Measurements from ENCODE around the gene TMEM184A. TPM values are rescaled to one million over a fixed set of nuclear protein-coding genes. Genes with fewer than 3 reads are reported as not detected.

TMEM184A gene
- total RNA-seq, 1 experiment from 2014 or later = 21.4 TPM

GRCh38 chr7:1540776-1541271 is 15.2 kb downstream of the TMEM184A start:
- Histone ChIP-seq H3K27ac (no peak overlapping the region), H3K36me3 (ENCODE audit: low read depth) (peaks cover 5% of the 10 kb centered on the region)
- TF ChIP-seq, protein P1, sequence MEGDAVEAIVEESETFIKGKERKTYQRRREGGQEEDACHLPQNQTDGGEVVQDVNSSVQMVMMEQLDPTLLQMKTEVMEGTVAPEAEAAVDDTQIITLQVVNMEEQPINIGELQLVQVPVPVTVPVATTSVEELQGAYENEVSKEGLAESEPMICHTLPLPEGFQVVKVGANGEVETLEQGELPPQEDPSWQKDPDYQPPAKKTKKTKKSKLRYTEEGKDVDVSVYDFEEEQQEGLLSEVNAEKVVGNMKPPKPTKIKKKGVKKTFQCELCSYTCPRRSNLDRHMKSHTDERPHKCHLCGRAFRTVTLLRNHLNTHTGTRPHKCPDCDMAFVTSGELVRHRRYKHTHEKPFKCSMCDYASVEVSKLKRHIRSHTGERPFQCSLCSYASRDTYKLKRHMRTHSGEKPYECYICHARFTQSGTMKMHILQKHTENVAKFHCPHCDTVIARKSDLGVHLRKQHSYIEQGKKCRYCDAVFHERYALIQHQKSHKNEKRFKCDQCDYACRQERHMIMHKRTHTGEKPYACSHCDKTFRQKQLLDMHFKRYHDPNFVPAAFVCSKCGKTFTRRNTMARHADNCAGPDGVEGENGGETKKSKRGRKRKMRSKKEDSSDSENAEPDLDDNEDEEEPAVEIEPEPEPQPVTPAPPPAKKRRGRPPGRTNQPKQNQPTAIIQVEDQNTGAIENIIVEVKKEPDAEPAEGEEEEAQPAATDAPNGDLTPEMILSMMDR (conservative IDR thresholded peaks at IDR 0.05) = no peak
- TF ChIP-seq EZH2 (IDR thresholded peaks at IDR 0.05; ENCODE audit: low read depth) = no peak

DNA sequence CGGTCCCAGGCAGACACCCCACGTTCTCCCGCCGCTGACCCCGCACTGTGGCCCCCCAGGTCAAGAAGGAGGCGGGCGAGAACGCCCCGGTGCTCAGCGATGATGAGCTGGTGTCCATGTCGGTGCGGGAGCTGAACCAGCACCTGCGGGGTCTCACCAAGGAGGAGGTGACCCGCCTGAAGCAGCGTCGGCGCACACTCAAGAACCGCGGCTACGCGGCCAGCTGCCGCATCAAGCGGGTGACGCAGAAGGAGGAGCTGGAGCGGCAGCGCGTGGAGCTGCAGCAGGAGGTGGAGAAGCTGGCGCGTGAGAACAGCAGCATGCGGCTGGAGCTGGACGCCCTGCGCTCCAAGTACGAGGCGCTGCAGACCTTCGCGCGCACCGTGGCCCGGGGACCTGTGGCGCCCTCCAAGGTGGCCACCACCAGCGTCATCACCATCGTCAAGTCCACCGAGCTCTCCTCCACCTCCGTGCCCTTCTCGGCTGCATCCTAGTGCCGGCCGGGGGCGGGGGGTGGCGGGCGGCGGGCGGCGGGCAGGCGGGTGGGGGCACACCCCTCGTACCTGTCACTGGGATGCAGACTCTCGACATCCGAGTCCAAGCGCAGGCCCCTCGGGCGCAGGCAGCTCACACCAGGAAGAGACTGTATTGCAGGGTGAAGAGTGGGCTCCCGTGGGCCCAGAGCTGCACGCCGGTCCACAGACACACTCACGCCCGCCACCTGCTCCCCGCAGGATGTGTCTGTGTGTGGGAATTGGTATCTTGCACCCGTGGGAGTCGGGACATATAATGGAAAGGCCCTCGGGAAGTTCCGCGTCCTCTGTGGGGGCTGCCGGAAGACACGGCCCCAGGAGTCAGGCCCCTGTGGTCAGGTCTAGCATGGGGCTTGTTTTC is 15.9 kb downstream of the TMEM184A start:
- Histone ChIP-seq H2AFZ (no peak overlapping the region), H3K4me2 (no peak overlapping the region), H3K4me1 (replicated peaks; ENCODE audit: insufficient read depth) (peaks cover 26% of the 10 kb centered on the region), H4K20me1 (ENCODE audit: insufficient read depth) (peaks cover 78% of the 10 kb centered on the region), H3K9me3 (ENCODE audit: insufficient read depth, low read depth) (no peaks in the 10 kb centered on the region), H3K79me2 (ENCODE audit: low read depth) (peaks cover 50% of the 10 kb centered on the region), H3F3A (ENCODE audit: insufficient read depth, low read depth) (peaks cover 54% of the 10 kb centered on the region), H3K4me3 (no peak overlapping the region), H3K27me3 (ENCODE audit: insufficient read depth, low read depth) (no peaks in the 10 kb centered on the region), H3K36me3 (ENCODE audit: low read depth) (peaks cover 9% of the 10 kb centered on the region), H3K27ac (no peak overlapping the region), H3K9me2 (ENCODE audit: insufficient read depth) (no peaks in the 10 kb centered on the region)
- CTCF ChIA-PET = no interaction called here
- no peak for TF ChIP-seq EZH2 (IDR thresholded peaks at IDR 0.05; ENCODE audit: low read depth)
- TF ChIP-seq, protein P1 (conservative IDR thresholded peaks at IDR 0.05) = no peak
- no TSS peak for BruUV-seq (replicated peaks)
- POLR2A ChIA-PET (ENCODE audit: unreplicated experiment) = no interaction called here
- intact Hi-C loops (cut with micrococcal nuclease; ENCODE audit: unreplicated experiment) = loop anchor here (10.0 kb wide), 1 partner anchor 985 kb away; no protein-coding TSS in a partner anchor
- DNase-seq = no peak

More at GRCh38 chr7:1540776-1541271, 15.2 kb downstream of the TMEM184A start:
- no TSS peak for BruUV-seq (replicated peaks)
- ChIA-PET POLR2A (ENCODE audit: unreplicated experiment) (no interaction called here), CTCF (interaction anchor here (0.7 kb wide), 1 partner anchor 35 kb away, joined by 5 read pairs; no protein-coding TSS in a partner anchor)
- intact Hi-C loops (cut with micrococcal nuclease; ENCODE audit: unreplicated experiment) = no loop called here
- no peak for DNase-seq
- Histone ChIP-seq H3K4me3 (no peak overlapping the region), H4K20me1 (ENCODE audit: insufficient read depth) (peaks cover 71% of the 10 kb centered on the region), H3K9me2 (ENCODE audit: insufficient read depth) (no peaks in the 10 kb centered on the region), H3K79me2 (ENCODE audit: low read depth) (peaks cover 43% of the 10 kb centered on the region), H3K27me3 (ENCODE audit: insufficient read depth, low read depth) (no peaks in the 10 kb centered on the region), H3K9me3 (ENCODE audit: insufficient read depth, low read depth) (no peaks in the 10 kb centered on the region), H2AFZ (no peak overlapping the region), H3K4me2 (no peak overlapping the region), H3F3A (ENCODE audit: insufficient read depth, low read depth) (peaks cover 55% of the 10 kb centered on the region), H3K4me1 (replicated peaks; ENCODE audit: insufficient read depth) (peaks cover 22% of the 10 kb centered on the region)

GRCh38 chr7:1539181-1539881 is 16.7 kb downstream of the TMEM184A start:
- Histone ChIP-seq H3F3A (ENCODE audit: insufficient read depth, low read depth) (peaks cover 46% of the 10 kb centered on the region), H3K9me3 (ENCODE audit: insufficient read depth, low read depth) (no peaks in the 10 kb centered on the region), H3K79me2 (ENCODE audit: low read depth) (peaks cover 58% of the 10 kb centered on the region), H3K4me1 (replicated peaks; ENCODE audit: insufficient read depth) (peaks cover 34% of the 10 kb centered on the region), H3K27ac (no peak overlapping the region), H3K27me3 (ENCODE audit: insufficient read depth, low read depth) (no peaks in the 10 kb centered on the region), H3K36me3 (ENCODE audit: low read depth) (peaks cover 10% of the 10 kb centered on the region), H3K4me2 (no peak overlapping the region), H3K9me2 (ENCODE audit: insufficient read depth) (no peaks in the 10 kb centered on the region), H3K4me3 (no peak overlapping the region), H2AFZ (no peak overlapping the region), H4K20me1 (ENCODE audit: insufficient read depth) (peaks cover 82% of the 10 kb centered on the region)
- ChIA-PET POLR2A (ENCODE audit: unreplicated experiment) (interaction anchor here (0.7 kb wide), 1 partner anchor 16 kb away, joined by 5 read pairs; no protein-coding TSS in a partner anchor), CTCF (no interaction called here)
- TF ChIP-seq EZH2 (IDR thresholded peaks at IDR 0.05; ENCODE audit: low read depth) = no peak
- TF ChIP-seq, protein P1 (conservative IDR thresholded peaks at IDR 0.05) = no peak
- intact Hi-C loops (cut with micrococcal nuclease; ENCODE audit: unreplicated experiment) = loop anchor here (10.0 kb wide), 1 partner anchor 985 kb away; no protein-coding TSS in a partner anchor
- BruUV-seq (replicated peaks) = no TSS peak
- DNase-seq = no peak

Data from PC-9 (cell line).